Hypothalamus (tissue), 51 donors: Measurements from ENCODE around the gene MCCC1.

Experiments
- DNase-seq, 51 donors: peaks; one replicate each; lab custom pipeline; 2025; lab: John Stamatoyannopoulos, UW

The MCCC1 gene

GRCh38 chr3:183058351-183058750 lies 40.9 kb downstream of the MCCC1 start:
- DNase-seq = no peak

GRCh38 chr3:183050706-183051105 lies 48.6 kb downstream of the MCCC1 start:
- no peak for DNase-seq

DNA sequence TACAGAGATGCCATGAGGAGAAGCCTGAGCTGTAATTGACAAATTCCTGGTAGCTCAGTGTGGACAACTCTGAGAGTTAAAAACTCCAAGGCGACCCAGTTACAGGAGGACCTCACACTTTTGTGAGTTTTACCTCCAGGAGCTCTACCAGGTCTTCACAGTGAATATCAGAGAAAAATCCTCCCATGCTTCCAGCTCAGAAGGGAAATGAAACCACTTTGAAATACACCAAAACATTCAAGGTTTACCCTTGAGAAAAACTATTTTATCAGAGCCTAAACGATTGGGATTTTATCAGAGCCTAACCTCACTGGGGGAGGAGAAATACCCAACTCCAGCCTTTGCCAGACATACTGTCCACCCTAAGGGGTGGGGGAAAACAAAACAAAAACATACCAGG lies 52.4 kb downstream of the MCCC1 start:
- no peak for DNase-seq

- no peak for DNase-seq
These were observed 54.6 kb downstream of the MCCC1 start for GRCh38 chr3:183044547-183045229.

- no peak for DNase-seq
These were observed 60.5 kb downstream of the MCCC1 start for GRCh38 chr3:183038757-183039156.

DNA sequence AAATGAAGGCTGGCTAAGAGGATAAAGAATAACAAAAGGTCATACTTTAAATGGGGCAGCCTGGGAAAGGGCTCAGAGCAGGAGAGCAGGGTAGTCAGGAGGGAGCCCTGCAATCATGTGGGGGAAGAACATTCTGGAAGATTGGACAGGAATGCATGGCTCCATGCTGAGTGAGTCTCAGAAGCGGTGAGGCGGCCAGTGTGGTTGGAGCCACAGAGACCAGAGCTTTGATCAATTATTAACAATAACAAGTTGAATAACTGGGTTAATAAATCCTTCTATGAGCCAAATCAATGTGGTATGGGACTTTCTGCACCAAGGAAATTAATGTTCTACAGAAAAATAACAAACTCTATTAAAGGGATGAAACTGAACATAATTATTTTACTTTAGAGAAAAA lies 61.1 kb downstream of the MCCC1 start:
- DNase-seq = no peak

GRCh38 chr3:183033746-183034145 lies 65.5 kb downstream of the MCCC1 start:
- no peak for DNase-seq

- no peak for DNase-seq
These were observed 66.3 kb downstream of the MCCC1 start for GRCh38 chr3:183032880-183033555.

GRCh38 chr3:183031826-183032225 lies 67.5 kb downstream of the MCCC1 start:
- no peak for DNase-seq

DNA sequence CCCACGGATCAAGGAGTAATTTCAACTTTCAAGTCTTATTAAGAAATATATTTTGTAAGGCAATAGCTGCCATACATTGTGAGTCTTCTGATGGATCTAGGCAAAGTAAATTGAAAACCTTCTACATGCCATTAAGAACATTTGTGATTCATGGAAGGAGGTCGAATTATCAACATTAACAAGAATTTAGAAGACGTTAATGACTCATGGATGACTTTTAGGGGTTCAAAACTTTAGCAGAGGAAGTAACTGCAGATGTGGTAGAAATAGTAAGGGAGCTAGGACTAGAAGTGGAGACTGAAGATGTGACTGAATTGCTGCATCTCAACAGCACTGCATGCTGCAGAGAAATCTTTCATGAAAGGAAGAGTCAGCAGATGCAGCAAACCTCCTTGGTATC lies 70.9 kb downstream of the MCCC1 start:
- DNase-seq = no peak

GRCh38 chr3:183027276-183027675 lies 72.0 kb downstream of the MCCC1 start:
- no peak for DNase-seq

GRCh38 chr3:183022936-183023516 lies 76.3 kb downstream of the MCCC1 start:
- DNase-seq = no peak

GRCh38 chr3:183018421-183019192 lies 80.7 kb downstream of the MCCC1 start:
- no peak for DNase-seq

DNA sequence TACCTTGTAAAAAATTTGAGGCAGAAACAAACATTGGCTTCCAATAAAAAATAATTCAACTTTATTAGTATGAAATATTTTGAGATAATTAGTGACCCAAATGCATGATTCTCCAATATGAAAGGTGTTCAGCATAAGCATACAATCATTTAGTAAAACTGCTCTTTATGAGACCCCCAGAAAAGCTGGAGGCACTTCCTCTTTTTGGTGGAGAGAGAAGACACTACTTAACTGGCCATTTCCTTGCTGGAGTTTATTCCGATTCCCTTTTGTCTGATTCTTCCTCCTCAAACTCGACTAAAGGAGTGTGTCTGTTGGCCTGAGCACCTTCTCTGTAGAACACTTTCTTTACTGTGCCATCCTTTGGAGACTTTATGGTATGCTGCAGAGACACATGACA lies 84.1 kb downstream of the MCCC1 start:
- no peak for DNase-seq

- no peak for DNase-seq
These were observed 85.4 kb downstream of the MCCC1 start for GRCh38 chr3:183013856-183014255.

DNA sequence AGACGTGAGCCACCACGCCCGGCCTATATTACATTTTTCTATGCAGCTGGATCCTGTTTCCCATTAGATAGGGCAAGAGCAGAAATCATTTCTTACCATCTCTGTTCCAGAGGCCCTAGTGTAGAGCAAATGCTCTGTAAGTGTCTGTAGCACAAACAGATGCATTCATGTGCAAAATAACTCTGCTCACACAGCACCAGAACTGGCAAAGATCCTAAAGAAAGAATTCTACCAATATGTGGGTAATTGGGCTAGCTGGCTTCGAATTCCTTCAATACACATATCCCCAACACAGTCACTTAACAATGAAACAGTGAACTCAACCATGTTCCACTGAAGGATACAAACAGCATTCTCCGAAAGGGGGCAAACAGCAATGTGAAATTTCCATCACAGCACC lies 86.2 kb downstream of the MCCC1 start:
- no peak for DNase-seq

- no peak for DNase-seq
These were observed 90.5 kb downstream of the MCCC1 start for GRCh38 chr3:183008800-183009199.

DNA sequence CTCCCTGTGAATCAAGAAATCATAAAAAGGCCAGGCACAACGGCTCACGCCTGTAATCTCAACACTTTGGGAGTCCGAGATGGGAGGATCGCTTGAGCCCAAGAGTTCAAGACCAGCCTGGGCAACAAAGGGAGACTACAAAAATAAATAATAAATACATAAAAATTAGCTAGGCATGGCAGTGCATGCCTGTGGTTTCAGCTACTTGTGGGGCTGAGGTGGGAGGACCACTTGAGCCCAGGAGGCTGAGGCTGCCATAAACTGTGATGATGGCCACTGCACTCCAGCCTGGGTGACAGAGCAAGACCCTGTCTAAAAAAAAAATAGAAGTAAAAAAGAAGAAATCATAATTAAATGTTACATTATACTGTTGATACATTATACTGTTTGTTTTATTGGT lies 91.0 kb downstream of the MCCC1 start:
- no peak for DNase-seq

- no peak for DNase-seq
These were observed 92.8 kb downstream of the MCCC1 start for GRCh38 chr3:183006396-183007002.

- no peak for DNase-seq
These were observed 99.5 kb downstream of the MCCC1 start for GRCh38 chr3:182999767-183000166.
